Fibroblast of skin of abdomen (primary cell): ENCODE measurements around the gene AHDC1.
"Not testable (repeated sequence)": the region's sequence is repeated elsewhere in the genome, so short reads cannot be mapped to it uniquely, and the experiment has no call there.

ENCODE experiments used
- DNase-seq: peaks from one replicate; pipeline ENCODE4 v3.0.0-alpha.2; 2013

AHDC1 gene

DNA sequence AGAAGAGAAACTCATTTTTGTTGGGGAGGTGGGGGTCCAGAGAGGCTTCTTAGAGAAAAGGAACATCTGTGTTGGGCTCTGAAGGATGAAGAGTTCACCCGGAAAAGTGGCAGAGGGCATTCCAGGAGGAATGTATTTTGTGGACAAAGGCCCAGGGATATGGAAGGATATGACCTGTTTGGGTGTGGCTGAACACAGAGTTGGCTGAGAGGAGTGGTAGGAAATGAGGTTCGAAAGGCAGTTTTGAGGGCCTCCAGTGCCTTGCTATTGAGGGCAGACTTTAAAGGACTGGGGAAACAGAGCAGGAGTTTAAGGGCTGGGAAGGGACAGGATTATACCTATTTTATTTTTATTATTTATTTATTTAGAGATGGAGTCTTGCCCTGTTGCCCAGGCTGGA lies 86.6 kb downstream of the AHDC1 start:
- DNase-seq: no peak

GRCh38 chr1:27515626-27516025 lies 88.3 kb downstream of the AHDC1 start:
- no peak for DNase-seq

DNA sequence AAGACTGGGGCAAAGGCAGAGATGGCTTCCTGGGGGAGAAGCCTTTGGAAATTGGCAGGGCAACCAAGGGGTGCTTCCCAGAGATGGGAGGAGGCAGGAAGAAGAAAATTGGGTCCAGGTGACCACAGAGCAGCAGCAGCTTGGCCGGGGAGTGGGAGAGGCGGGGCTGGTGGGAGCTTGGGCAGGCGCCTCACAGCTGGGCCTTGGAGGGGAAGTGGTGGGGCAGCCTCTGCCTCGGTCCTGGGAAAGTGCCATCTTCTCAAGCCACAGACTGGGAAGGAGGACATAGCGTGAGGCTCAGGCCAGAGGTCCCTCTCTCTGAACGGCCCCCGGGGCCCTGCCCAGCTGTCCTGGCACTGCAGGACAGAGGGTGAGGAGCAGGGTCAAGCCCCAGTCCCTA lies 90.0 kb downstream of the AHDC1 start:
- no peak for DNase-seq

DNA sequence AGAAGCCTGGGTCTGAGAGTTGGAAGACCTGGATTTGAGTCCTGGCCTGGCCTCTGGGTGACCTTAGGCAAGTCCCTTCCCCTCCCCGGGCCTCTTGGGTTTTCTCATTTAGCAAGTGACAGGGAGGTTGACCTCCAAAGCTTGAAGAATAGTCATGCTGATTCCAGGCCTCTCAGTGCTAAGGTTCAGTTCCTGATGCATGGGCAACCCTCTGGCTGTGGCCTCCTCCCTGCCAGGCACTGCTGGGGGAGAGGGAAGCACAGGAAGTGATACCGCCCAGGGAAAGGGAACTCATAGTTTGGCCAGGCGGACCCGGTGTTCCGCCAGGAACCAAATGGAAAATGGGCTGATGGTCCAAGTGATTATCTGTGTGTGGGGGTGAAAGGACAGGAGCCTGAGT lies 90.4 kb downstream of the AHDC1 start:
- no peak for DNase-seq

DNA sequence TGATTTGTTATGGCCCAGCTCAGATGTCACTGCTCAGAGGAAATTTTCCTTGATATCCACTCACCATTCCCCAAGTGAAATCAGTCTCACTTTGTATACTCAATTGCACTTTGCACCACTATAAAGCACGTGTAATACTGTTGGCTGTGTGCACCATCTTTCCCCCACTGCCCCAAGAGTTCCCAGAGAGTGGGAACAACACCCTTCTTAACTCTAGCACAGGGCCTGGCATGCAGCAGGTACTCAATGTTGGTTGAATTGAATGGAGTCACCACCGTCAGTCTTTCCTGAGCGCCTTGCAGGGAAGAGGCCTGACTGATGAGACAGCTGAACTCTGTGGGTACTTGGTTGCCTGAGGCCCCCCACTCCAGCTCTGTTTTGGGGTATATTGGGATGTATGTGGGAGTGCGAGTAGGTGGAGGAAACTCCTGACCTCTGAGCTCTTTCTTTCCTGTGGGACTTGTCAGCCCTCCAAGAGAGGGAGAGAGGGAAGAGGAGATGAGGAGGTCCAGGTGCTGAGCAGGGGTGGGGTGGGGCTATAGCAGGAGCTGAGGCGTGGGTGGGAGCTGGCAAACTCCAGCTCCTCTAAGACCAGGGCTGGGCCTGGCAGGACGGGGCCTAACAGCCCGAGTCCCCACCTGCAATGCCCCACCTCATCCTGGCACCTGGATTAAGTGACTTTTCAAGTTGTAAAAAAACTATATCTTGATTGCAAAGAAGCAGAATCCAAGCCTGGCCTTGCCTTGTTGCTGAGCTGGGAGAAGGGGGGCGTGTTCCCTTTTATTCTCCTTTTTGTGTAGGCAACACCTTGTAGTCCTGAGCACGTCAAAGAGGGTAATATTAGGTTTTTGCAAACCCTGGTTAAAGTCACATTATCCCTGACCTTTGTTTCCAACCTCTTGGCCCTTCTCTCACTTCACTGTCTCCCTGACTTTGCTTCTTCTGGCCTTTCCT lies 94.5 kb downstream of the AHDC1 start:
- no peak for DNase-seq

- DNase-seq: no peak
These were observed 95.8 kb downstream of the AHDC1 start for GRCh38 chr1:27507960-27508665.

GRCh38 chr1:27506703-27507102 lies 97.2 kb downstream of the AHDC1 start:
- no peak for DNase-seq

- DNase-seq: no peak
These were observed 98.6 kb downstream of the AHDC1 start for GRCh38 chr1:27505420-27505680.

- no peak for DNase-seq
These were observed 99.1 kb downstream of the AHDC1 start for GRCh38 chr1:27504588-27505419.

- DNase-seq: peak; percentile 53
These were observed 99.9 kb downstream of the AHDC1 start for GRCh38 chr1:27503844-27504587.

- no peak for DNase-seq
These were observed 100.9 kb downstream of the AHDC1 start for GRCh38 chr1:27503033-27503432.

- not testable (repeated sequence) for DNase-seq
These were observed 102.8 kb downstream of the AHDC1 start for GRCh38 chr1:27501159-27501558.

- no peak for DNase-seq
These were observed 104.8 kb downstream of the AHDC1 start for GRCh38 chr1:27499142-27499541.

DNA sequence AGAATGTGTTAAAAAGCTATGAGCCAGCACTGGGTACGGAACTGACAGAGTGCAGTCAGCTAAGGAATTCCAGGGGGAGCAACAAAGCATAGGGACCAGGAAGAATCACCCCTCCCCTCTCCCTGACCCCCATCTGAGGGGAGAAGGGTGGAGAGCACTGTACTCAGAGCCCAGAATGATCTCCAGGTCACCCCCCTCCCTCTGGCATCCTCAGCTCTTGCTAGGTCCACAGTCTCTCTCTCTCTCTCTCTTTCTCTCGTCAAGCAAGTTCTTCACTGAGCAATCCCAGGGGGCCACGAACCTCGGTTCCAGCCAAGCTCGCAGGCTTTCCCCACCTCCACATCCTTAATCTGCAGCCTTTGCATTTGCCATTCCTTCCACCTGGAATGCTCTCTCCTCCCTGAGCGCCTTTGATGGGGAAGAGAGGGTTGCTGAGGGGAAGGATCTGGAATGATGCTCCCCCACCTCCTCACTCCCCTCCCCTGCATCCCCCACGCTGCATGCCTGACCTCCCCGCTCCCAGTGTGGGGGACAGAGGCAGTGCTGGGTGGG lies 107.3 kb downstream of the AHDC1 start:
- DNase-seq: peak; percentile 72

GRCh38 chr1:27492796-27493195 lies 111.1 kb downstream of the AHDC1 start:
- no peak for DNase-seq

DNA sequence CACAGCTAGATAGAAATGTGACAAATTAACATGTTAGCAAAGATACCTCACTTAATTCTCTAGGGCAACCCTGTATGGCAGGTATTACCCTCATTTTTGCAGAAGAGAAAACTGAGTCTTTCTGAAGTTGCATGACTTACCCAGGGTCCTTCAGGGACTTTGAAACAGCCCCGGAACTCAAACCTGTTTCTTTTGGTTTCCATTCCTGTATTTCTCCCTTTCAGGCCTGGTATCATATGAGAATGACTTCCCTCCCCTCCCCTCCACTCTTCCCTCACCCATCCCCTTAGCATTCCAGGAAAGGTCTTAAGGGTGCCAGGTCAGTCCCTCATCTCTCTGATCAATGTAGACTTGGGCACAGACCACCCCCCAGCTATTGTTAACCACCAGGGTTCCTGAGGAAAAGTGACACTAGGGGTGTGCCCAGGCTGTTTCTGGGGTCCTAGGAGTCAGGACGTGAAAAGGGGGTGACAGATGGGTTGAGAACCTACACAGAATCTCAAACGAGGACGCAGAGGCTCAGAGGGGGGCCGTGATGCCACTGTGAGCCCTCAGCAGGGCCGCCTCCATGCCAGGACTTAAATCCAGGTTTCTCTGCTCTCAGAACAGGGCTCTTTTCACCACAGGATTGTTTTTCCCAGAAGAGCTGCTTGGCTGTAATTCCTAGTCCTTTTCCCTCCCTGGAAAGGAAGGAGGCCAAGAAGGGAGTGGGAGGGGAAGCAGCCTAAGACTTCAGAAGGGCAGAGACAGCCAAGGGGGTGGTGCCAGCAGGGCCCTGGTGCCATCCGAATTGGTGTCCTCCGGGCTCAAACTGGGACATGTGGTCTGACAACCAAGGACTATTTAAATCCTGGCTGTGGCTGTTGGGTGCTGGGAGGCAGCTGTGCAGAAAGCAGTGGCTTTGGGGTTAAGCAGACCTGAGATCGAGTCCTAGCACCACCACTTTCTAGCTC lies 111.9 kb downstream of the AHDC1 start:
- DNase-seq: no peak

- peak; percentile 98 for DNase-seq
These were observed 113.8 kb downstream of the AHDC1 start, which contains the start of gene WASF2 for GRCh38 chr1:27489973-27490741. TSS of gene WASF2 (minus strand) at chr1:27490167. CDS start at chr1:27428890, 61,277 bp downstream.

DNA sequence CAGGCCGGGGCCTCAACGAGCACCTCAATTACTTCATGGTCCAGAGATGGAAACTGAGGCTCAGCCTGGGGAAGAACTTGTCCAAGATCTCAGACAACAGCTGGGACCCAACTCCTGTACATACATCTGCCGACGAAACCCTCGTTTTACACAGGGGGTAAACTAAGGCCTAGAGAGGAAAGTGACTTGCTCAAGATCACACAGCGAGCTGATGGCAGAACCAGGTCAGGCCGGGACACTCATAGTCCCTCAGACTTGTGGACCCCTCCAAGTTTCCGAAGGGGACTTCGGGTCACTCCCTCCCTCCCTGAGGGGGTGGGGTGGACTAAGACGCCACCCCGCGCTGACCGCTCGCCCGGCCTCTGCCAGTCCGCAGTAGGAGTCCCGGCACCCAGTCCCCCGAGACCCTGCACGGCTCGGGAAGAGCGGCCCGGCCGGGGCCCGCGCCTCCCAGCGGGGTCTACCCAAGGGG lies 114.4 kb downstream of the AHDC1 start:
- DNase-seq: no peak

- no peak for DNase-seq
These were observed 115.7 kb downstream of the AHDC1 start for GRCh38 chr1:27487966-27488884.
